Effector CD4-positive, alpha-beta T cell (primary cell): ENCODE data around the gene CCDC50.

Experiments
- DNase-seq: peaks from one replicate; pipeline ENCODE4 v3.0.0-alpha.2; 2020

CCDC50 gene

GRCh38 chr3:191381303-191381702 lies 52.1 kb downstream of the CCDC50 start:
- no peak for DNase-seq

GRCh38 chr3:191382661-191383060 lies 53.5 kb downstream of the CCDC50 start:
- DNase-seq = no peak

DNA sequence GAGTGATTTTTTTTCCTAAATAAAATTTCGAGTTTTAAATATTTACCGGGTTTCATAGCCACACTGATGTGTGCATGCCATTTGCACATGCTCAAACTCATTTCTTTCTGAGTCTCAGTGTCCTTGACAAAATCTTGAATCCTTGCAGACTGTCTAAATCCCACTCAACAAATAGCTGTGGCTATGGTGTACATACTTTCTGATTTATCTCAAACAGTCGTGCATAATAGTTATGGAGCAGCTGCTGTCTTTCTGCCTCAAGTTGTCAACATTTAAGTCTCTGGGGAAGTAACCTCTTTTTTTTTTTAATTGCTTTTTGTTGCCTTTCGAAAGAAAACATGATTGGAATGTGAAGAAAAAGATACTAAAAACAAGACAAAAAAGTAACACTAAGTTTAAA lies 53.9 kb downstream of the CCDC50 start:
- no peak for DNase-seq

GRCh38 chr3:191385101-191385500 lies 55.9 kb downstream of the CCDC50 start:
- no peak for DNase-seq

- no peak for DNase-seq
Measured at GRCh38 chr3:191387441-191388077, 58.4 kb downstream of the CCDC50 start.

DNA sequence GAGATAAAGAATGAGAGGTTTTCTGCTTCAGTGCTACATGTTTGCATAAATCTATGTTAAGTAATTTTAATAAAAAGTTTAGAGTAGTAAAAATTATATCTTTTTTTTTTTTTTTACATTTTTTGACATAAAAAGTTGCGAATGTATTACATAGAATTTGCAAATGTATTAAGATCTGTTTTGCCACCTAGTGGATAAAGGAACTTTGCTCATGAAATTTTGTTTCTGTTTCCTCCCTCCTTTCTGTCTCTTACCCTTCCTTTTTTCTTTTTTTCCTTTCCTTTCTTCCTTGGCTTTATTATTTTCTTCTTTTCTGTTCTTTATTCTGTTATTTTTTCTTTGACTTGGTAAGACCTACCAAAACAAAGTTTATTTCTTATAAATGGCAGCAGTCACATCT lies 59.6 kb downstream of the CCDC50 start:
- no peak for DNase-seq

DNA sequence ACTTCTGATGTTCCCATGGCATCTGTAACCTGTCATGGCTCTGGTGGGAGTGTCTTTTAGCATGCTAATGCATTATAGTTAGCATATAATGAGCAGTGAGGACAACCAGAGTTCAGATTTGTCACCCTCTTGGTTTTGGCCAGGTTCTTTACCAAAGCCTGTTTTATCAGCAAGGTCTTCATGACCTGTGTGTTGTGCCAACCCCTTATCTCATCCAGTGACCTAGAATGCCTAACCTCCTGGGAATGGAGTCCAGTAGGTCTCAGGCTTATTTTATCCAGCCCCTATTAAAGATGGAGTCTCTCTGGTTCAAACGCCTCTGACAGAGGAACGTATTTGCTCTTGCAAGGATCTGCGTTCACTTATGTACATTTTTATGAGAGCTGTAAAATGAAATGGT lies 61.4 kb downstream of the CCDC50 start:
- no peak for DNase-seq

GRCh38 chr3:191391861-191392808 lies 62.9 kb downstream of the CCDC50 start:
- no peak for DNase-seq

- no peak for DNase-seq
Measured at GRCh38 chr3:191393146-191393545, 64.0 kb downstream of the CCDC50 start.

DNA sequence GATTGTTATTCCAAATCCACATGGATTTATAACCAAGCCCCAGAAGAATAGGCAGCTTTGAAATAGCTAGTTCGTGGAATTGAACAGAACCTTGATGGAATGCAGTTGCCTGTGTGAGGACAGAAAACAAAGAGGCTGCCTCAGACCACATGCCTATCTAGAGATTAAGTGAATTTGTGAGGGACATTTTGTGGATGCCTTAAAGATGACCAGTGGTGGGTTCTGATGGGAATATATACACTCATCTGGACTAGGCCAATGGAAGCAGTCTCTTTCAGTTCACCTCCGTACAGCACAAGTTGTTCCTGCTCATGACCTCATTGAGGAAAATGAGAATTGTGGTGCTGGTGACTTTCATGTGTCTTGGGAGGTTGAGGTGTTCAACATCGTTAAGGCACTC lies 68.6 kb downstream of the CCDC50 start:
- no peak for DNase-seq

DNA sequence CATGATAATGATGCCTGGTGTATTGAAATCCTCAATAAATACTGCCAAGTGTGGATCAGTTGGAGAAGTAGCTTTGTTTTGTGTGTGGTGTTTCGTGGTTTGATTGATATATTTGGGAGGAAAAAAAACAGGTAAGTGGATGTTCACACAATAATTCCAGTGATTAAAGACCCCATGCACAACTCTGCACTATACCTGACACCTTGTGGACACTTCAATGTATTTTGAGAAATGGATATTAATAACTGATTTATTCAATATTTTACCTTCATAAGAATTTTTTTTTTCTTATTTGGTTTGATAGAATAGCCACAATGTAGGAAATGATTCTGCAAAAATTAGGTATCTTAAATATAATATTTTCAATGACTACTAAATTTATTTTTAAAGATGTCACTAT lies 69.4 kb downstream of the CCDC50 start:
- DNase-seq = no peak

GRCh38 chr3:191399918-191400317 lies 70.7 kb downstream of the CCDC50 start:
- no peak for DNase-seq

GRCh38 chr3:191401775-191402357 lies 72.7 kb downstream of the CCDC50 start:
- DNase-seq = no peak

DNA sequence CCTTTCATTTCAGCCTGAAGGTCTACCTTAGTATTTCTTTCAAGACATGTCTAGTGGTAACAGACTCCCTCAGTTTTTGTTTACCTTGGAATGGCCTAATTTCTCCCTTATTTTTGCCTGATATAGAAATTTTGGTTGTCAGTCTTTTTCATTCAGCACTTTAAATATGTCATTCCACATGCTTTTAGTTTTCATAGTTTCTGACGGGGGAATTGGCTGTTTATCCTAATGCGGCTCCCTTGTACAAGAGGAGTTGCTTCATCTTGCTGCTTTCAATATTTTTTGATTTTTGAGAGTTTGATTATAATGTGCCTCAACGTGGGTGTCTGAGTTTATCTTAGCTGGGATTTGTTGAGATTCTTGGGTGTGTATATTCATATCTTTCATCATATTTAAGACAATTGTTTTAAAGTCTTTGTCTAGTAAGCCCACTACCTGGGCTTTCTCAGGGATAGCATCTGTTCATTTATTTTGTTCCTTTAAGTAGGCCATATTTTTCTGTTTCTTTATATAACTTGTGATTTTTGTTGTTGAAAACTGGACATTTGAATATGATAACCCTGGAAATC lies 80.7 kb downstream of the CCDC50 start:
- no peak for DNase-seq

- no peak for DNase-seq
Measured at GRCh38 chr3:191412759-191413158, 83.6 kb downstream of the CCDC50 start.

DNA sequence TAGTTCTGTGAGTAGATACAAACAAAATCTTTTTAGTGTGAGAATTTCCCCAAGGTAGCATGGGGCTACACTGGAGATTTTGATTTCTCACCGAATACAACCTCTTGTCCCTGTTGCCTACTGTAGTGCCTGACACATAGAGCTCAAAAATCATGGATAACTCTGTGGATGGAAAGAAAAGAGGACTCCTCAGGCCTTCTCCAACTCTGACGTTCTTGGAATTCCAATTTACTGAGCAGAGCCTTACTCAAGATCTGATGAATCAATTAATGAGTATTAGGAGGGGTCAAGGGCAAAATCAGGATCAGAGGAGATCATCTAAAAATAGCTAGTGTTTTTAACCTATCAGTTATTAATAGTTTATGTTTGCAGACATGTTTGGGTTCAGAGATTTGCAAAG lies 85.1 kb downstream of the CCDC50 start:
- no peak for DNase-seq

DNA sequence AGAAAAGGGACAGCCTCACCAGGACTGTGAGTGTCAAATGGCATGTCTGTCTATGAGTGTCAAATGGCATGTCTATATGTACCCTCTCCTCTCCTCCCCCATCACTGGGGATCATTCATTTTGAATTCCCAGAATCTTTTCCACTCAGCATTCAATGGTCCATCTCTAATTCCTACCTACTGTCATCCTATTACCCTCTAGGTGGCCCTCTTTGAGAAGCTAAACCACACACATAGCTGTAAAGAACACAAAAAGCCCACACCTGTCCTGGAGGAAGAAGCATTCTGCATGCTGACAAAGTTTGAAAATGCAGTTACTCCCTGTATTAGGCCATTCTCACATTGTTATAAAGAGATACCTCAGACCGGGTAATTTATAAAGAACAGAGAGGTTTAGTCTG lies 85.5 kb downstream of the CCDC50 start:
- DNase-seq = no peak

GRCh38 chr3:191415566-191415965 lies 86.4 kb downstream of the CCDC50 start:
- no peak for DNase-seq

DNA sequence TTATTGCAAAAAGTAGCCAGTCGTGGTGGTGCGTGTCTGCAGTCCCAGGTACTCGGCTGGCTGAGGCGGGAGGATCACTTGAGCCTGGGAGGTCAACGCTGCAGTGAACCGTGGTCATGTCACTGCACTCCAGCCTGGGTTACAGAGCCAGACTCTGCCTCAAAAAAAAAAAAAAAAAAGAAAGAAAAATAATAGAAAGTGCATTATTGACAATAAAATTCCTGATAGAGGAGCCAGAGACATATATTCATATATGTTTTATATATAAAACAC lies 88.2 kb downstream of the CCDC50 start:
- no peak for DNase-seq

GRCh38 chr3:191420771-191421170 lies 91.6 kb downstream of the CCDC50 start:
- DNase-seq = no peak

GRCh38 chr3:191424881-191425280 lies 95.7 kb downstream of the CCDC50 start:
- no peak for DNase-seq

DNA sequence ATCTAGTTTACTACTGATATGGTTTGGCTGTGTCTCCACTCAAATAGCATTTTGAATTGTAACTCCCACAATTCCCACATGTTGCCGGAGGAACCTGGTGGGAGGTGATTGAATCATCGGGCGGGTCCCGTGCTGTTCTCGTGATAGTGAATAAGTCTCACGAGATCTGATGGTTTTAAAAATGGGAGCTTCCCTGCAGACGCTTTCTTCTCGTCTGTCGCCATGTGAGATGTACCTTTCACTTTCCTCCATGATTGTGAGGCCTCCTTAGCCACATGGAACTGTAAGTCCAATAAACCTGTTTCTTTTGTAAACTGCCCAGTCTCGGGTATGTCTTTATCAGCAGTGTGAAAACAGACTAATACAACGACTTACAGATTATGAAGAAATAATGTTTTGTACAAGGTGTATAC lies 96.1 kb downstream of the CCDC50 start:
- no peak for DNase-seq

GRCh38 chr3:191426311-191426710 lies 97.1 kb downstream of the CCDC50 start:
- DNase-seq = no peak

- DNase-seq = no peak
Measured at GRCh38 chr3:191428177-191428576, 99.0 kb downstream of the CCDC50 start.
